KMS-11 (cell line): Measurements from ENCODE around the gene COQ6.
"Not testable (repeated sequence)": the region's sequence is repeated elsewhere in the genome, so short reads cannot be mapped to it uniquely, and the experiment has no call there.

Source experiments
- H2AFZ ChIP-seq: fragments of 200-600 bp; sonication (generic); 2 replicates; pipeline ENCODE4 v1.6.1; 2016; ENCODE audit warnings: antibody characterized with exemption, mixed run types, low read depth
- H3K27ac ChIP-seq: fragments of 200-600 bp; sonication (generic); 2 replicates; pipeline ENCODE4 v1.6.1; 2016; ENCODE audit warnings: mild to moderate bottlenecking, mixed run types
- H3K27me3 ChIP-seq: fragments of 200-600 bp; sonication (generic); 2 replicates; pipeline ENCODE4 v1.6.1; 2017; ENCODE audit warnings: mild to moderate bottlenecking, low read depth, mixed run types, moderate library complexity; ENCODE audit not compliant: insufficient read depth
- H3K36me3 ChIP-seq: fragments of 200-600 bp; sonication (generic); 2 replicates; pipeline ENCODE4 v1.6.1; 2017; ENCODE audit warnings: mild to moderate bottlenecking, mixed run types; ENCODE audit not compliant: insufficient read depth
- H3K4me1 ChIP-seq: fragments of 200-600 bp; sonication (generic); 2 replicates; pipeline ENCODE4 v1.6.1; 2016; ENCODE audit warnings: mild to moderate bottlenecking, low read depth, mixed run types; ENCODE audit not compliant: poor library complexity, severe bottlenecking
- H3K4me2 ChIP-seq: fragments of 200-600 bp; sonication (generic); 2 replicates; pipeline ENCODE4 v1.7.0; 2016; ENCODE audit warnings: mild to moderate bottlenecking, mixed run types
- H3K4me3 ChIP-seq: fragments of 200-600 bp; sonication (generic); IDR thresholded peaks from 2 replicates; pipeline ENCODE4 v1.6.1; 2017; ENCODE audit warnings: low read depth, low read length, mixed read lengths; ENCODE audit not compliant: insufficient read depth
- H3K79me2 ChIP-seq: fragments of 200-600 bp; sonication (generic); 2 replicates; pipeline ENCODE4 v1.6.1; 2016; ENCODE audit warnings: low read depth, mixed run types; ENCODE audit not compliant: insufficient read depth
- H3K9ac ChIP-seq: fragments of 200-600 bp; sonication (generic); 2 replicates; pipeline ENCODE4 v1.6.1; 2016; ENCODE audit warnings: mild to moderate bottlenecking, mixed run types
- H4K20me1 ChIP-seq: fragments of 200-600 bp; sonication (generic); 2 replicates; pipeline ENCODE4 v1.6.1; 2016; ENCODE audit warnings: mild to moderate bottlenecking, mixed run types; ENCODE audit not compliant: insufficient read depth
- CTCF ChIP-seq: fragments of 200-600 bp; sonication (generic); conservative IDR thresholded peaks from 2 replicates; pipeline ENCODE4 v1.6.1; 2017; ENCODE audit warnings: low read depth, mild to moderate bottlenecking, antibody characterized with exemption, low read length, moderate library complexity, mixed read lengths

COQ6 gene

GRCh38 chr14:73996731-73997107 is 46.6 kb downstream of the COQ6 start:
- H3K79me2 ChIP-seq = no peaks in the 10 kb centered on the region
- H3K9ac ChIP-seq = no peak overlapping the region
- H3K27me3 ChIP-seq = no peaks in the 10 kb centered on the region
- H2AFZ ChIP-seq = no peak overlapping the region
- no peak overlapping the region for H3K4me3 ChIP-seq
- H3K4me1 ChIP-seq = no peaks in the 10 kb centered on the region
- no peak for TF ChIP-seq CTCF
- H3K4me2 ChIP-seq = no peak overlapping the region
- H4K20me1 ChIP-seq = no peaks in the 10 kb centered on the region
- no peak overlapping the region for H3K27ac ChIP-seq
- no peaks in the 10 kb centered on the region for H3K36me3 ChIP-seq

GRCh38 chr14:73997108-73997943 is 47.2 kb downstream of the COQ6 start:
- Histone ChIP-seq H3K4me1 (no peaks in the 10 kb centered on the region), H3K36me3 (no peaks in the 10 kb centered on the region), H2AFZ (no peak overlapping the region), H3K9ac (no peak overlapping the region), H3K27me3 (no peaks in the 10 kb centered on the region), H3K4me2 (no peak overlapping the region), H4K20me1 (no peaks in the 10 kb centered on the region), H3K4me3 (no peak overlapping the region), H3K27ac (no peak overlapping the region), H3K79me2 (no peaks in the 10 kb centered on the region)
- no peak for TF ChIP-seq CTCF

- Histone ChIP-seq H3K9ac (no peak overlapping the region), H3K27ac (no peak overlapping the region), H3K79me2 (no peaks in the 10 kb centered on the region), H2AFZ (no peak overlapping the region), H3K27me3 (no peaks in the 10 kb centered on the region), H4K20me1 (no peaks in the 10 kb centered on the region), H3K4me2 (no peak overlapping the region), H3K4me3 (no peak overlapping the region), H3K36me3 (no peaks in the 10 kb centered on the region), H3K4me1 (no peaks in the 10 kb centered on the region)
- no peak for TF ChIP-seq CTCF
Measured at GRCh38 chr14:73997944-73998447, 47.9 kb downstream of the COQ6 start.

GRCh38 chr14:73998726-73999125 is 48.6 kb downstream of the COQ6 start:
- Histone ChIP-seq H3K4me3 (no peak overlapping the region), H3K27ac (no peak overlapping the region), H3K27me3 (no peaks in the 10 kb centered on the region), H3K4me2 (no peak overlapping the region), H3K9ac (no peak overlapping the region), H3K36me3 (no peaks in the 10 kb centered on the region), H3K79me2 (no peaks in the 10 kb centered on the region), H2AFZ (no peak overlapping the region), H4K20me1 (no peaks in the 10 kb centered on the region), H3K4me1 (no peaks in the 10 kb centered on the region)
- no peak for TF ChIP-seq CTCF

- not testable (repeated sequence) for H3K4me2 ChIP-seq, H3K27ac ChIP-seq, H2AFZ ChIP-seq
Measured at GRCh38 chr14:74005664-74006063, 55.6 kb downstream of the COQ6 start.

More at GRCh38 chr14:74005664-74006063, 55.6 kb downstream of the COQ6 start:
- H3K9ac ChIP-seq, H3K79me2 ChIP-seq, H3K4me3 ChIP-seq, H3K4me1 ChIP-seq, H4K20me1 ChIP-seq, H3K27me3 ChIP-seq, H3K36me3 ChIP-seq: not testable (repeated sequence)
